Activated CD4-positive, CD25-positive, alpha-beta regulatory T cell treated with anti-CD3 and anti-CD28 coated beads, Interleukin-2, amount 50 U/mL, for 16 hours (primary cell): ENCODE data around the gene CYLD.

ENCODE experiments used
- DNase-seq: peaks from one replicate; pipeline ENCODE4 v3.0.0-alpha.2; 2020; ENCODE audit warnings: low read depth, low spot score

The CYLD gene

GRCh38 chr16:50842013-50842505 is 100.2 kb downstream of the CYLD start:
- DNase-seq: no peak

GRCh38 chr16:50842589-50842988 is 100.7 kb downstream of the CYLD start:
- DNase-seq: no peak

- no peak for DNase-seq
Observed at GRCh38 chr16:50844840-50845239, 103.0 kb downstream of the CYLD start.

- DNase-seq: no peak
Observed at GRCh38 chr16:50845296-50845695, 103.4 kb downstream of the CYLD start.

GRCh38 chr16:50846511-50846910 is 104.6 kb downstream of the CYLD start:
- DNase-seq: no peak

- no peak for DNase-seq
Observed at GRCh38 chr16:50847166-50847565, 105.3 kb downstream of the CYLD start.

GRCh38 chr16:50848755-50849514 is 107.0 kb downstream of the CYLD start:
- no peak for DNase-seq
